Right hindlimb (tissue), 1 donor: Measurements from ENCODE around the gene PLCD3.

Experiments used
- DNase-seq: peaks from one replicate; pipeline ENCODE4 v3.0.0-alpha.2; 2018

PLCD3 gene

GRCh38 chr17:45060797-45061605 is 71.3 kb downstream of the PLCD3 start, which contains the start of gene NMT1:
NMT1 (plus strand) TSS chr17:45061317; CDS start chr17:45061330, 13 bp downstream.
- peak; percentile 100 for DNase-seq

DNA sequence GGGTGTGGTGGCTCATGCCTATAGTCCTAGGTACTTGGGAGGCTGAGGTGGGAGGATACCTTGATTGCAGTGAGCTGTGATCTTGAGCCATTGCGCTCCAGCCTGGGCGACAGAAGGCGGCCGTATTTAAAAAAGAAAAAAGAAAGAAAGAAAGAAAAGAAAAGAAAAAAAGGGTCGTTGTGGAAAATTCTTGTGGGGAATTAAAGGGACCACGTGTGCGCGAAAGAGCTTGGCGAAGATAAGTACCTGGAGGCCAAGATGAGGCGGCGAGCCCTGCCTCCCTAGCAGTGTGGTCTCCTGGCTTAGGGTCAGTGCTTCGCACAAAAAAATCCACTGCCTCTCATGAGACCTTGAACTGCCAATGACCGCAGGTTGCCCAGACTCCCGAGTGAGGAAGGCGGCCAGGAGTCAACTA is 71.9 kb downstream of the PLCD3 start:
- no peak for DNase-seq
